Pancreas (tissue), 10 donors: Measurements from ENCODE around the gene DZANK1. TPM values are rescaled to one million over a fixed set of nuclear protein-coding genes. Genes with fewer than 3 reads are reported as not detected.

Source experiments
- ATAC-seq, 4 donors: fragments of 200-7000 bp; cut with Tn5 transposase; one replicate each; pipeline versions ENCODE4 v1.8.0 to v1.9.1; 2020; ENCODE audit warnings: mild to moderate bottlenecking in 4 of 4, moderate library complexity in 4 of 4
- DNase-seq, 6 donors: peaks; one replicate each; pipeline ENCODE4 v3.0.0-alpha.2; 2020
- FAIRE-seq: peaks from 2 replicates; lab custom pipeline; 2012; peaks lifted over from hg19 to GRCh38; lab: Jason Lieb, UNC
- H3K27ac ChIP-seq, 4 donors: fragments of 200-600 bp; sonication (generic); 1 replicate in 3 of 4; 2 replicates in 1 of 4; pipeline versions ENCODE4 v1.5.0 to v1.8.0; 2020
- H3K27me3 ChIP-seq, 4 donors: fragments of 200-600 bp; one replicate each; pipeline ENCODE4 v1.8.0; 2021
- H3K36me3 ChIP-seq, 3 donors: fragments of 200-600 bp; sonication (generic) in 1 of 3; one replicate each; pipeline versions ENCODE4 v1.5.0 to v1.8.0; 2020 to 2021
- H3K4me1 ChIP-seq, 3 donors: fragments of 200-600 bp; one replicate each; pipeline ENCODE4 v1.8.0; 2021
- H3K4me3 ChIP-seq, 4 donors: fragments of 200-600 bp; sonication (generic) in 2 of 4; one replicate each; pipeline versions ENCODE4 v1.5.0 to v1.8.0; 2020 to 2021
- H3K9me3 ChIP-seq, 4 donors: fragments of 200-600 bp; one replicate each; pipeline ENCODE4 v1.8.0; 2021
- CTCF ChIP-seq, 4 donors: fragments of 200-600 bp; sonication (generic) in 3 of 4; IDR thresholded peaks; one replicate each; pipeline versions ENCODE4 v1.5.0 to v1.8.0; 2021; ENCODE audit warnings: antibody characterized with exemption in 4 of 4
- WGBS, 2 donors: extraction: QIAGEN DNeasy Blood & Tissue Kit; methylation state at CpG; one replicate each; pipeline ENCODE4 v1.1.7; 2013; 5-methylcytosine and 5-hydroxymethylcytosine counted together
- intact Hi-C, 3 donors: fragments of 100-400 bp; cut with DNase I; formaldehyde crosslinking; loops; one replicate each; pipeline versions ENCODE4 v1.11.1 to v1.14.2; 2022
- polyA plus RNA-seq, 2 donors: library from polyadenylated mRNA; stranded (reverse); fragments of 200-250 nt; gene quantifications; one replicate each; pipeline ENCODE4 v1.2.3, GENCODE V29; 2013
- total RNA-seq, 6 donors: library from RNA; stranded (reverse); fragmentation: NEBNext Ultra II Directional in 4 of 6; extraction: Animal tissue kit (Norgen Biotek cat#: 25700) in 4 of 6; gene quantifications; one replicate each; pipeline versions ENCODE4 v1.2.1 to v1.2.4, GENCODE V29; 2021 to 2023
- donor health status: healthy with polysubstance abuse.
- donor health status: DM: no; HTN: no; CAD: no; lungs with moderate emphysema.
- donor health status: DM: no; HTN: no; CAD: no.
- donor health status: control.
- donor health status: control.
- donor health status: Bipolar disorder and iron deficiency.
- donor health status: DM: yes; HTN: yes; CAD: no.
- donor health status: DM: no; HTN: no; CAD: no.
- donor health status: DM: no; HTN: no; CAD: no.
- donor health status: DM: yes; HTN: yes; CAD: no.

DZANK1 gene
- total and polyA plus RNA-seq, 8 donors = 0.73 to 3.6 (median 1.0) TPM

DNA sequence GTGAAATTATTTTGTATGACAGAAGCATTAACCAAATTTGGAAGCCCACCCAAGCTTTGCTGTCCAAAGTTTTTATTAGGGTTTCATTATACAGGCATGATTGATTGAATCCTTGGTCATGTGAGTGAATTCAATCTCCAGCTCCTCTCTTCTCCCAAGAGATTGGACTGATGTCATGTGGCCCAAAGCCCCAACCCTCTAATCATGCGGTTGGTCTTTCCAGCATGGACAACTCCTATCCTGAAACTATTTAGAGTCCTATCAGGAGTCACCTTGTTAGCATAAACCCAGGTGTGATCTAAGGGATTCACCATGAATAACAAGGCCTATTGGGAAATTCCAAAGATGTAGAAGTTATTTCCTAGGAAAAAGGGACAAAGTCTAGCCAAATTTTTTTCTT, 11.0 kb upstream of the DZANK1 start:
- FAIRE-seq = no peak
- no peak for DNase-seq
- peaks cover 0 to 54% (median 0%) of the 10 kb centered on the region in 3 donors for H3K36me3 ChIP-seq

DNA sequence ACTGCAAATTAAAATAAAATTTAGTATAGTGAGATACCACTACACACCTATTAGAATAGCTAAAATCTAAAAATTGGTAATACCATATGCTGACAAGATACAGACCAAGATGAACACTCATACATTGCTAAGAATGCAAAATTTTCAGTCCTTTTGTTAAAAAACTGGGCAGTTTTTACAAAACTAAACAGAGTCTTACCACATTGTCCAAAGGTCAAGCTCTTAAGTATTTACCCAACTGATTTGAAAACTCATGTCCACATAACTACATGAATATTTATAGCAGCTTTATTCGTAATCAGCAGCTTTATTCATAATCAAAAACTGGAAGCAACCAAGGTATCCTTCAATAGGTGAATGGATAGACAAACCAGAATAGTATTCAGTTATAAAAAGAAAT, 10.4 kb upstream of the DZANK1 start:
- H3K4me3 ChIP-seq = no peak overlapping the region
- no peaks in the 10 kb centered on the region for H3K27me3 ChIP-seq
- peaks cover 0 to 52% (median 0%) of the 10 kb centered on the region in 3 donors for H3K36me3 ChIP-seq
- DNase-seq (no peak), FAIRE-seq (peak; percentile 32), ATAC-seq (no peak)
- TF ChIP-seq CTCF (IDR thresholded peaks at IDR 0.05) = no peak
- WGBS, 2 donors = 41 to 48% methylated on average over 1 of the region's 1 CpG
- H3K9me3 ChIP-seq = no peaks in the 10 kb centered on the region
- H3K4me1 ChIP-seq = peaks cover 0 to 4% (median 0%) of the 10 kb centered on the region in 3 donors
- intact Hi-C loops = no loop called here
- H3K27ac ChIP-seq = no peak overlapping the region

More for the DNA sequence above, 11.0 kb upstream of the DZANK1 start:
- intact Hi-C loops = no loop called here
- no peak for ATAC-seq
- Histone ChIP-seq H3K4me3 (no peak overlapping the region), H3K9me3 (no peaks in the 10 kb centered on the region), H3K27me3 (no peaks in the 10 kb centered on the region), H3K4me1 (peaks cover 0 to 4% (median 0%) of the 10 kb centered on the region in 3 donors), H3K27ac (no peak overlapping the region)
- 53 to 72% methylated on average over 1 of the region's 1 CpG for WGBS, 2 donors
- no peak for TF ChIP-seq CTCF (IDR thresholded peaks at IDR 0.05)

DNA sequence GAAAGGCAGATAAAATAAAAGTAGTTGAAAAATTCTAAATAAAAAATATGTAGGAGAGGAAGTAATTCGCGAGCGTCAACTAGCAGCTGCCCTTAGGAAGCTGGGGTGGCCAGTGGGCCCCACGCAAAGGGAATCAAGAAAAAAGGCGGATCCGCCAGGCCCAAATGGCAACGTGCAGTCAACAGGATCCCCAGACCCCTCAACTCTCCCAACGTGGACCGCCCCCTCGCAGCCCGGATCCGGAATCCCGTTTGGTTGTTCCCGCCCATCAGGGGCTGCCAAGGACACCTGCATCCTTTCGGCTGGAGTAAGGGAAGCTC, 296 bp downstream of the DZANK1 start:
- H3K27me3 ChIP-seq = no peaks in the 10 kb centered on the region
- FAIRE-seq (no peak), DNase-seq (no peak), ATAC-seq (peak; percentile 30 to 63 (median 52))
- no peak for TF ChIP-seq CTCF (IDR thresholded peaks at IDR 0.05)
- H3K4me3 ChIP-seq = peak overlapping the region; percentile 73 to 96 (median 88)
- H3K36me3 ChIP-seq = no peaks in the 10 kb centered on the region
- intact Hi-C loops = no loop called here
- no peaks in the 10 kb centered on the region for H3K9me3 ChIP-seq
- peaks cover 8 to 14% (median 8%) of the 10 kb centered on the region in 3 donors for H3K4me1 ChIP-seq
- WGBS, 2 donors = 0% methylated on average over 15 of the region's 15 CpGs
- no peak overlapping the region for H3K27ac ChIP-seq

DNA sequence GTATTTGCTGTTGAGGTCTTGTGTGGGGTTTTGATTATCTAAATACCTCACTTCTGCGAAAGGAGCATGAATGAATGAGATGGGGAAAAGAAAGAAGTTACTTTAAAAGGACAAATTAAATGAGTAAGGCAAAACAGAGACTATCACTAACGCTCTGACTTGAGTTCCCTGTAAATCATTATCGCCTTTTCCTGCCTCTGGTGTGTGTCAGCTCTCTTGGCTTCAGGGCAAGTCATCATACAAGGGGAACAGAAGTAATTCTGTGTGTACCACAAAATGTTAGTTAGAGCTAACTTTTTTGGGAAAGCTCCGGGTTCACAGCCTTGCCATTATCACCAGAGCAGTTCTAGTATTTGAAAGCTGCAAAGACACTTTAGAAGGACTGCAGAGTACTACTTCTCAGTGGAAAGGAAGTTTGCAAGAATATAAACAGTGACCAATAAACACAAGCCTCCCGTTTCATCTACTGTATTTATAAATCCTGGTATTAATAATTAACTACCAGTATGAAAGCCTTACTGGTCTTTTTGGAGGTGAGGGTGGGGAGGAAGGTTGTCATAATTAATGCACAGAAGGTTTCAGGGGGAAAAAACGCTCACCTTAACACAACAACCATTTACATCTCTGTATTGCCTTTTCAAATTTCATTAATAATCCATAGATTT, 1.2 kb downstream of the DZANK1 start:
- Histone ChIP-seq H3K27ac (no peak overlapping the region), H3K4me3 (no peak overlapping the region), H3K36me3 (no peaks in the 10 kb centered on the region), H3K4me1 (peaks cover 8 to 14% (median 8%) of the 10 kb centered on the region in 3 donors), H3K27me3 (no peaks in the 10 kb centered on the region), H3K9me3 (no peaks in the 10 kb centered on the region)
- ATAC-seq (no peak), DNase-seq (no peak), FAIRE-seq (no peak)
- TF ChIP-seq CTCF (IDR thresholded peaks at IDR 0.05) = no peak
- 28 to 30% methylated on average over 6 of the region's 6 CpGs for WGBS, 2 donors
- intact Hi-C loops = no loop called here

GRCh38 chr20:18456600-18456999, 10.2 kb downstream of the DZANK1 start:
- no peak for TF ChIP-seq CTCF (IDR thresholded peaks at IDR 0.05)
- Histone ChIP-seq H3K27me3 (no peaks in the 10 kb centered on the region), H3K4me3 (no peak overlapping the region), H3K4me1 (no peaks in the 10 kb centered on the region), H3K9me3 (no peaks in the 10 kb centered on the region), H3K36me3 (no peaks in the 10 kb centered on the region), H3K27ac (no peak overlapping the region)
- DNase-seq (no peak), ATAC-seq (no peak), FAIRE-seq (no peak)
- 82 to 83% methylated on average over 3 of the region's 3 CpGs for WGBS, 2 donors
- intact Hi-C loops = no loop called here
